Measurements from ENCODE around the gene APBA1. TPM values are rescaled to one million over a fixed set of nuclear protein-coding genes. Genes with fewer than 3 reads are reported as not detected.

Gene APBA1
- polyA plus RNA-seq, 1 of the 3 experiments (the other 2 are of a cell fraction): 3.1 TPM

DNA sequence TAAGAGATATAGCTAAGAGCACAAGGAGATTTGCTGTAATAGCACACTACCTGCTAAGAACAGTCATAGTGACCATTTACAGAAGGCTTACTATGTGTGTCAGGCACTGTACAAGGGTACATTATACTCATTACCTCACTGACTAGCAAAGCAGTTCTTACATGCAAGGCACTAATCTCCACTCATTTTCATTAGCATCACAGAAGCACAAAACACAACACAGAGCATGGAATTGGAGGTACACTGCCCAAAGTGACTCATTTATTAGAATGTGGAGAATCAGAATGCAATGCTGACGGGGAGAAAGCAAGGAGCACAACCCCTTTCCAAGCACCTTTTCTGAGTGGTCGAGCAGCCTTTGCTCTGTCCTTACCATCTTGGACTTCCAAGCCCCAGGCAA is 177.4 kb downstream of the APBA1 start:
- Histone ChIP-seq H3K9ac (no peak overlapping the region), H3K9me3 (no peaks in the 10 kb centered on the region), H3F3A (replicated peaks; ENCODE audit: insufficient read depth) (no peaks in the 10 kb centered on the region), H4K20me1 (ENCODE audit: insufficient read depth) (no peaks in the 10 kb centered on the region), H3K27ac (ENCODE audit: low read depth in 2 of 2, low read length in 1 of 2) (no peak overlapping the region), H2AFZ (ENCODE audit: low read depth) (no peak overlapping the region), H3K4me1 (ENCODE audit: control insufficient read depth in 1 of 2, insufficient read depth in 2 of 2, low read depth in 1 of 2, low read length in 1 of 2) (no peaks in the 10 kb centered on the region; a peak in 1 of 4 replicates), H3K9me2 (no peaks in the 10 kb centered on the region), H3K4me3 (ENCODE audit: low read depth in 2 of 2, low read length in 1 of 2) (no peak overlapping the region), H3K4me2 (no peak overlapping the region), H3K79me2 (ENCODE audit: insufficient read depth) (no peaks in the 10 kb centered on the region), H3K27me3 (ENCODE audit: insufficient read depth) (no peaks in the 10 kb centered on the region), H3K36me3 (replicated peaks in 1 of 2; ENCODE audit: control insufficient read depth in 1 of 2, insufficient read depth in 2 of 2, low read length in 1 of 2) (no peaks in the 10 kb centered on the region)
- WGBS (ENCODE audit: low lambda C conversion rate): 70% methylated on average over 2 of the region's 2 CpGs
- no peak for TF ChIP-seq MXI1 (IDR thresholded peaks at IDR 0.05; ENCODE audit: low read depth, low read length)
- TF ChIP-seq, protein P1, sequence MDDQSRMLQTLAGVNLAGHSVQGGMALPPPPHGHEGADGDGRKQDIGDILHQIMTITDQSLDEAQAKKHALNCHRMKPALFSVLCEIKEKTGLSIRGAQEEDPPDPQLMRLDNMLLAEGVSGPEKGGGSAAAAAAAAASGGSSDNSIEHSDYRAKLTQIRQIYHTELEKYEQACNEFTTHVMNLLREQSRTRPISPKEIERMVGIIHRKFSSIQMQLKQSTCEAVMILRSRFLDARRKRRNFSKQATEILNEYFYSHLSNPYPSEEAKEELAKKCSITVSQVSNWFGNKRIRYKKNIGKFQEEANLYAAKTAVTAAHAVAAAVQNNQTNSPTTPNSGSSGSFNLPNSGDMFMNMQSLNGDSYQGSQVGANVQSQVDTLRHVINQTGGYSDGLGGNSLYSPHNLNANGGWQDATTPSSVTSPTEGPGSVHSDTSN (IDR thresholded peaks at IDR 0.05): no peak
- no peak for TF ChIP-seq POLR2AphosphoS5 (IDR thresholded peaks at IDR 0.05; ENCODE audit: low read depth, low read length)
- no peak for TF ChIP-seq GABPA (IDR thresholded peaks at IDR 0.05; ENCODE audit: low read depth)
- TF ChIP-seq RCOR1 (IDR thresholded peaks at IDR 0.05; ENCODE audit: low read length): no peak
- no peak for TF ChIP-seq SMC3 (IDR thresholded peaks at IDR 0.05; ENCODE audit: low read depth, low read length)
- CTCF ChIA-PET: no interaction called here
- no peak for DNase-seq
- POLR2A ChIA-PET: no interaction called here

DNA sequence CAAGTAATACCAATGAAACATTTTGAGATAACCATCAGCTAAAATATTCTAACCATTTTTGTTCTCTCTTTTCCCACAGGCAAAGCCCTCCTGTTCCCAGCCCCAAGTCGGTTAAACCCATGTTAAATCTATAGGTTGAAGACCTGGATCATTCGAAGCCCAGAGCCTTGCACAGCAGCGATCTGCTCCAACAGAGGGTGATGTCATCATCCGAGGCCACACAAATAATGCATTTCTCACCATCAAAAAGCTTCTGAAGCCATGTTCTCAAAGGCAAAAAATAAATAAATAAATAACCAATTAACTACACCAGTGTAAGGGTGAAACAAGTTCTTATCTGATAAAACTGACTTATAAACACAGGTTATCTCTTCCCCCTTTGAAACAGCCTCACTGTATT is 178.0 kb downstream of the APBA1 start:
- Histone ChIP-seq H3K9me2 (no peaks in the 10 kb centered on the region), H3K9ac (no peak overlapping the region), H4K20me1 (ENCODE audit: insufficient read depth) (no peaks in the 10 kb centered on the region), H3K79me2 (ENCODE audit: insufficient read depth) (no peaks in the 10 kb centered on the region), H3K27ac (ENCODE audit: low read depth in 2 of 2, low read length in 1 of 2) (no peak overlapping the region), H3K27me3 (ENCODE audit: insufficient read depth) (no peaks in the 10 kb centered on the region), H3K36me3 (replicated peaks in 1 of 2; ENCODE audit: control insufficient read depth in 1 of 2, insufficient read depth in 2 of 2, low read length in 1 of 2) (no peaks in the 10 kb centered on the region), H2AFZ (ENCODE audit: low read depth) (no peak overlapping the region), H3K9me3 (no peaks in the 10 kb centered on the region), H3K4me2 (no peak overlapping the region), H3F3A (replicated peaks; ENCODE audit: insufficient read depth) (no peaks in the 10 kb centered on the region), H3K4me3 (ENCODE audit: low read depth in 2 of 2, low read length in 1 of 2) (no peak overlapping the region), H3K4me1 (ENCODE audit: control insufficient read depth in 1 of 2, insufficient read depth in 2 of 2, low read depth in 1 of 2, low read length in 1 of 2) (no peaks in the 10 kb centered on the region)
- ChIA-PET CTCF (no interaction called here), POLR2A (no interaction called here)
- WGBS (ENCODE audit: low lambda C conversion rate): 76% methylated on average over 4 of the region's 4 CpGs
- TF ChIP-seq GABPA (IDR thresholded peaks at IDR 0.05; ENCODE audit: low read depth) (no peak), TCF12 (IDR thresholded peaks at IDR 0.05) (no peak), RCOR1 (IDR thresholded peaks at IDR 0.05; ENCODE audit: low read length) (no peak), POLR2AphosphoS5 (IDR thresholded peaks at IDR 0.05; ENCODE audit: low read depth, low read length) (no peak), RAD21 (IDR thresholded peaks at IDR 0.05; ENCODE audit: low read length) (no peak), GATA2 (CRISPR knock-in tag; IDR thresholded peaks at IDR 0.05) (no peak), MXI1 (IDR thresholded peaks at IDR 0.05; ENCODE audit: low read depth, low read length) (no peak), FOSL2 (IDR thresholded peaks at IDR 0.05; ENCODE audit: borderline replicate concordance, low read depth) (no peak), TAF1 (IDR thresholded peaks at IDR 0.05; ENCODE audit: borderline replicate concordance, low read depth, low read length) (no peak), EP300 (IDR thresholded peaks at IDR 0.05; ENCODE audit: borderline replicate concordance in 1 of 2, low read depth in 1 of 2, low read length in 1 of 2) (no peak)
- DNase-seq: no peak

DNA sequence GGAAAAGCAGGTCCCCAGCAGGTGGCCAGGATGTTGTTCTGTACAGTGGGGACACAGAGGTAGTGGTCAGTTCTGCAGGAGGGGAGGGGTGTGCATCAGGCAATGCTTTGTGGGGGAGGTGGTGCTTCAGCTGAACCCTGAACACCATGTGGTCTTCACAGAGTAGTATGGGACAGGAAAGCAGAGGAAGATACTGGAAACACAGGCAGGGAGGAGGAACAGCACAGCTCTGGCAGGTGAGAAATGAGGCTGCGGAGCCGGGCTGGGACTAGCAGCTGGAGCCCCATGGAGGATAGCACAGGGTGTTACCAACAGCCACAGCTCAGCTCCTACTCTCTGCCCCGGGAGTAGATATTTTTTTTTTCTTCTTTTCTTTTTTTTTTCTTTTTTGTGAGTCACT is 185.7 kb downstream of the APBA1 start:
- no peaks in the 10 kb centered on the region for H3K9me2 ChIP-seq
- H4K20me1 ChIP-seq (ENCODE audit: insufficient read depth): no peaks in the 10 kb centered on the region
- DNase-seq: no peak
- H3K9ac ChIP-seq: no peak overlapping the region
- no peak overlapping the region for H3K27ac ChIP-seq (ENCODE audit: low read depth in 2 of 2, low read length in 1 of 2)
- no peaks in the 10 kb centered on the region for H3K27me3 ChIP-seq (ENCODE audit: insufficient read depth)
- POLR2A ChIA-PET: no interaction called here
- no peaks in the 10 kb centered on the region for H3K36me3 ChIP-seq (replicated peaks in 1 of 2; ENCODE audit: control insufficient read depth in 1 of 2, insufficient read depth in 2 of 2, low read length in 1 of 2)
- no peaks in the 10 kb centered on the region for H3F3A ChIP-seq (replicated peaks; ENCODE audit: insufficient read depth)
- no peaks in the 10 kb centered on the region for H3K4me1 ChIP-seq (ENCODE audit: control insufficient read depth in 1 of 2, insufficient read depth in 2 of 2, low read depth in 1 of 2, low read length in 1 of 2)
- no peaks in the 10 kb centered on the region for H3K9me3 ChIP-seq
- CTCF ChIA-PET: no interaction called here
- H3K4me3 ChIP-seq (ENCODE audit: low read depth in 2 of 2, low read length in 1 of 2): no peak overlapping the region
- H3K79me2 ChIP-seq (ENCODE audit: insufficient read depth): no peaks in the 10 kb centered on the region
- H3K4me2 ChIP-seq: no peak overlapping the region
- WGBS (ENCODE audit: low lambda C conversion rate): 60% methylated on average over 3 of the region's 3 CpGs
- H2AFZ ChIP-seq (ENCODE audit: low read depth): no peak overlapping the region
- no peak for TF ChIP-seq GATA2 (CRISPR knock-in tag; IDR thresholded peaks at IDR 0.05)
- TF ChIP-seq MEF2A (IDR thresholded peaks at IDR 0.05; ENCODE audit: borderline replicate concordance, low read depth): no peak
- TF ChIP-seq, protein P2, sequence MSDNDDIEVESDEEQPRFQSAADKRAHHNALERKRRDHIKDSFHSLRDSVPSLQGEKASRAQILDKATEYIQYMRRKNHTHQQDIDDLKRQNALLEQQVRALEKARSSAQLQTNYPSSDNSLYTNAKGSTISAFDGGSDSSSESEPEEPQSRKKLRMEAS (IDR thresholded peaks at IDR 0.05; ENCODE audit: low read depth): no peak
- TF ChIP-seq, protein P1 (IDR thresholded peaks at IDR 0.05): no peak
- no peak for TF ChIP-seq RAD21 (IDR thresholded peaks at IDR 0.05; ENCODE audit: low read length)
- TF ChIP-seq TAF1 (IDR thresholded peaks at IDR 0.05; ENCODE audit: borderline replicate concordance, low read depth, low read length): no peak
- TF ChIP-seq CHD2 (IDR thresholded peaks at IDR 0.05; ENCODE audit: low read length, partially characterized antibody): no peak
- TF ChIP-seq NFIC (IDR thresholded peaks at IDR 0.05; ENCODE audit: borderline replicate concordance): no peak
- TF ChIP-seq, protein P3, sequence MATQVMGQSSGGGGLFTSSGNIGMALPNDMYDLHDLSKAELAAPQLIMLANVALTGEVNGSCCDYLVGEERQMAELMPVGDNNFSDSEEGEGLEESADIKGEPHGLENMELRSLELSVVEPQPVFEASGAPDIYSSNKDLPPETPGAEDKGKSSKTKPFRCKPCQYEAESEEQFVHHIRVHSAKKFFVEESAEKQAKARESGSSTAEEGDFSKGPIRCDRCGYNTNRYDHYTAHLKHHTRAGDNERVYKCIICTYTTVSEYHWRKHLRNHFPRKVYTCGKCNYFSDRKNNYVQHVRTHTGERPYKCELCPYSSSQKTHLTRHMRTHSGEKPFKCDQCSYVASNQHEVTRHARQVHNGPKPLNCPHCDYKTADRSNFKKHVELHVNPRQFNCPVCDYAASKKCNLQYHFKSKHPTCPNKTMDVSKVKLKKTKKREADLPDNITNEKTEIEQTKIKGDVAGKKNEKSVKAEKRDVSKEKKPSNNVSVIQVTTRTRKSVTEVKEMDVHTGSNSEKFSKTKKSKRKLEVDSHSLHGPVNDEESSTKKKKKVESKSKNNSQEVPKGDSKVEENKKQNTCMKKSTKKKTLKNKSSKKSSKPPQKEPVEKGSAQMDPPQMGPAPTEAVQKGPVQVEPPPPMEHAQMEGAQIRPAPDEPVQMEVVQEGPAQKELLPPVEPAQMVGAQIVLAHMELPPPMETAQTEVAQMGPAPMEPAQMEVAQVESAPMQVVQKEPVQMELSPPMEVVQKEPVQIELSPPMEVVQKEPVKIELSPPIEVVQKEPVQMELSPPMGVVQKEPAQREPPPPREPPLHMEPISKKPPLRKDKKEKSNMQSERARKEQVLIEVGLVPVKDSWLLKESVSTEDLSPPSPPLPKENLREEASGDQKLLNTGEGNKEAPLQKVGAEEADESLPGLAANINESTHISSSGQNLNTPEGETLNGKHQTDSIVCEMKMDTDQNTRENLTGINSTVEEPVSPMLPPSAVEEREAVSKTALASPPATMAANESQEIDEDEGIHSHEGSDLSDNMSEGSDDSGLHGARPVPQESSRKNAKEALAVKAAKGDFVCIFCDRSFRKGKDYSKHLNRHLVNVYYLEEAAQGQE (IDR thresholded peaks at IDR 0.05; ENCODE audit: low read depth, low read length): no peak
- TF ChIP-seq GABPA (IDR thresholded peaks at IDR 0.05; ENCODE audit: low read depth): no peak
